ENCODE results near the gene STARD3NL. TPM values are rescaled to one million over a fixed set of nuclear protein-coding genes. Genes with fewer than 3 reads are reported as not detected.

STARD3NL gene
- total RNA-seq, 4 donors from 2014 or later: 7.0 to 11.9 (median 8.6) TPM

DNA sequence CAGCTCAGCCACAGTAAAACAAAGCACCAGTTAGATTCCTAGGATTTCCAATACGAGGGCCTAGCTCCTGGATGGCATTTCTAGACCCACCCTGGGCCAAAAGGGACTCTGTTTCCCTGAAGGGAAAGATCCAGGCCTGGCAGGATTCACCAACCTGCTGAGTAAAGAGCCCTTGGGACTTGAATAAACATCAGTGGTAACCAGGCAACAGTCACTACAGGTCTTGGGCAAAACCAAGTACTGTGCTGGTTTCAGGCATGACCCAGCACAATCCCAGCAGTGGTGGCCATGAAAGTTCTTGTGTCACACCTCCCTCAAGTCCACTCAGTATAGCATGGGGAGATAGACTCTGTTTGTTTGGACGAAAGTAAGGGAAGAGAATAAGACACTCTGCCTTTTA, 31.0 kb upstream of the STARD3NL start:
- no peak for DNase-seq (ENCODE audit: low spot score in 2 of 2)
- intact Hi-C loops (cut with DNase I; ENCODE audit: low total_unique reads): no loop called here
- WGBS, 2 donors: 72 to 74% methylated on average over 2 of the region's 2 CpGs
- no peak for TF ChIP-seq POLR2A (IDR thresholded peaks at IDR 0.05)
- TF ChIP-seq, protein P1, sequence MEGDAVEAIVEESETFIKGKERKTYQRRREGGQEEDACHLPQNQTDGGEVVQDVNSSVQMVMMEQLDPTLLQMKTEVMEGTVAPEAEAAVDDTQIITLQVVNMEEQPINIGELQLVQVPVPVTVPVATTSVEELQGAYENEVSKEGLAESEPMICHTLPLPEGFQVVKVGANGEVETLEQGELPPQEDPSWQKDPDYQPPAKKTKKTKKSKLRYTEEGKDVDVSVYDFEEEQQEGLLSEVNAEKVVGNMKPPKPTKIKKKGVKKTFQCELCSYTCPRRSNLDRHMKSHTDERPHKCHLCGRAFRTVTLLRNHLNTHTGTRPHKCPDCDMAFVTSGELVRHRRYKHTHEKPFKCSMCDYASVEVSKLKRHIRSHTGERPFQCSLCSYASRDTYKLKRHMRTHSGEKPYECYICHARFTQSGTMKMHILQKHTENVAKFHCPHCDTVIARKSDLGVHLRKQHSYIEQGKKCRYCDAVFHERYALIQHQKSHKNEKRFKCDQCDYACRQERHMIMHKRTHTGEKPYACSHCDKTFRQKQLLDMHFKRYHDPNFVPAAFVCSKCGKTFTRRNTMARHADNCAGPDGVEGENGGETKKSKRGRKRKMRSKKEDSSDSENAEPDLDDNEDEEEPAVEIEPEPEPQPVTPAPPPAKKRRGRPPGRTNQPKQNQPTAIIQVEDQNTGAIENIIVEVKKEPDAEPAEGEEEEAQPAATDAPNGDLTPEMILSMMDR (IDR thresholded peaks at IDR 0.05): no peak
- H3K4me3 ChIP-seq (ENCODE audit: low read depth, poor library complexity, severe bottlenecking): no peak overlapping the region

DNA sequence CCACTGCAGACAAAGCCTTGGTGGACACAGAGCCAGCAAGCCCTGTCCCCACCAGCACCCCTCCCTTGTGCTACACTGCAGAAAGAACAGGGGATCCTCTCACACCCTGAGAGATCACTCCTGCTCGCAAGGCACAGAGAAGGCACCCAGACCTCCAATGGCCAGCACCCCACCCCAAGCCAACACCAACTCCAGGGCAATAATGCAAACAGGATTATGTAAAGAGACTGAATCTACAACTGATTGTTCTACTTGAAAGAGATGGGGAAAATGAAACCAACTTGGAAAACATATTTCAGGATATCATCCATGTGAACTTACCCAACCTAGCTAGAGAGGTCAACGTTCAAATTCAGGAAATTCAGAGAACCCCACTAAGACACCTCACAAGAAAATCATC, 26.5 kb upstream of the STARD3NL start:
- no peak for DNase-seq (ENCODE audit: low spot score in 2 of 2)
- no peak overlapping the region for H3K4me3 ChIP-seq (ENCODE audit: low read depth, poor library complexity, severe bottlenecking)
- intact Hi-C loops (cut with DNase I; ENCODE audit: low total_unique reads): no loop called here
- WGBS, 2 donors: 78 to 88% methylated on average over 2 of the region's 2 CpGs
- no peak for TF ChIP-seq POLR2A (IDR thresholded peaks at IDR 0.05)
- TF ChIP-seq, protein P1 (IDR thresholded peaks at IDR 0.05): no peak

DNA sequence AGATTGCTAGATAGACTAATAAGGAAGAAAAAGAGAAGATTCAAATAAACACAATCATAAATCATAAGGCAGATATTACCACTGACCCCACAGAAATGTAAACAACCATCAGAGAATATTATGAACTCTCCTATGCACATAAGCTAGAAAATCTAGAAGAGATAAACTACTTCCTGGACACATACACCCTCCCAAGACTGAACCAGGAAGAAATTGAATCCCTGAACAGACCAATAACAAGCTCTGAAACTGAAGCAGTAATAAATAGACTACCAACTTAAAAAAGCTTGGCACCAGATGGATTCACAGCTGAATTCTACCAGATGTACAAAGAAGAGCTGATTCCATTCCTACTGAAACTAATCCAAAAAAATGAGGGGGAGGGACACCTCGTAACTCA, 24.5 kb upstream of the STARD3NL start:
- WGBS, 2 donors: 24 to 38% methylated on average over 1 of the region's 1 CpG
- no peak overlapping the region for H3K4me3 ChIP-seq (ENCODE audit: low read depth, poor library complexity, severe bottlenecking)
- intact Hi-C loops (cut with DNase I; ENCODE audit: low total_unique reads): no loop called here
- TF ChIP-seq POLR2A (IDR thresholded peaks at IDR 0.05): no peak
- TF ChIP-seq, protein P1 (IDR thresholded peaks at IDR 0.05): no peak
- DNase-seq (ENCODE audit: low spot score in 2 of 2): no peak

DNA sequence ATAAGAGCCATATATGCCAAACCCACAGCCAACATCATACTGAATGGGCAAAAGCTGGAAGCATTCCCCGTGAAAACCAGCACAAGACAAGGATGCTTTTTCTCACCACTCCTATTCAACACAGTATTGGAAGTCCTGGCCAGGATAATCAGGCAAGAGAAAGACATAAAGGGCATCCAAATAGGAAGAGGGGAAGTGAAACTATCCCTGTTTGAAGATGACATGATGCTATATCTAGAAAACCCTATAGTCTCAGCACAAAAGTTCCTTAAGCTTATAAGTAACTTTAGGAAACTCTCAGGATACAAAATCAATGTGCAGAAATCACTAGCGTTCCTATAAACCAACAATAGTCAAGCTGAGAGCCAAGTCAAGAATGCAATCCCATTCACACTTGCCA, 23.8 kb upstream of the STARD3NL start:
- H3K4me3 ChIP-seq (ENCODE audit: low read depth, poor library complexity, severe bottlenecking): no peak overlapping the region
- intact Hi-C loops (cut with DNase I; ENCODE audit: low total_unique reads): no loop called here
- no peak for DNase-seq (ENCODE audit: low spot score in 2 of 2)
- WGBS, 2 donors: 86 to 92% methylated on average over 2 of the region's 2 CpGs
- TF ChIP-seq, protein P1 (IDR thresholded peaks at IDR 0.05): no peak
- TF ChIP-seq POLR2A (IDR thresholded peaks at IDR 0.05): no peak

DNA sequence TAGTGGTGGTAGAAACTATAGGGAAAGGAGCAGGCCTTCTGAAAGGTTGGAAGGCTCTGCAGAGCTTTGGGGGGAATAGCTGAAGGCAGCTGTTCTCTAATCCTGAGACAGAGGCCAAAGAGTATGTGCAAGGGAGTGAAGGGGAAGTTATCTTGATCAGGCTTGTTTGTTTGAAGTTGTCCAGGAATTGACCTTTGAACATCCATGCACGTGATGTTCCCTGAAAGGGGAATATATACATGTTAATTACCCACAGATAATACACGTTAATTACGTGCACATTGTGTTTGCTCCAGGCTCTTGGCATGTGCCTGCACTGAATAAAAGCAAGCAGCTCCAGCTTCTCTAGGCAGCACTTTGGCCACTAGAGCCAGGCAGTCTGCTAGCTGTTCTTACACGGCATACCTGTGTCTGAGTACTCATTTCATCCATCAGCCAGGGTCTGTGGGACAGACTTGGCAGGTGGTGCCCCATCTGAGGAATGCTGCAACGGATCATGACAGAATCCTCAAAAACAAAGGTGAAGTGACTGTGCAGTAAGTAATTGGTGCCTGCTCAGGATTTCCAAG, 18.0 kb upstream of the STARD3NL start:
- H3K4me3 ChIP-seq (ENCODE audit: low read depth, poor library complexity, severe bottlenecking): no peak overlapping the region
- intact Hi-C loops (cut with DNase I; ENCODE audit: low total_unique reads): no loop called here
- TF ChIP-seq, protein P1 (IDR thresholded peaks at IDR 0.05): no peak
- TF ChIP-seq POLR2A (IDR thresholded peaks at IDR 0.05): no peak
- WGBS, 2 donors: 45 to 52% methylated on average over 5 of the region's 5 CpGs
- no peak for DNase-seq (ENCODE audit: low spot score in 2 of 2)

DNA sequence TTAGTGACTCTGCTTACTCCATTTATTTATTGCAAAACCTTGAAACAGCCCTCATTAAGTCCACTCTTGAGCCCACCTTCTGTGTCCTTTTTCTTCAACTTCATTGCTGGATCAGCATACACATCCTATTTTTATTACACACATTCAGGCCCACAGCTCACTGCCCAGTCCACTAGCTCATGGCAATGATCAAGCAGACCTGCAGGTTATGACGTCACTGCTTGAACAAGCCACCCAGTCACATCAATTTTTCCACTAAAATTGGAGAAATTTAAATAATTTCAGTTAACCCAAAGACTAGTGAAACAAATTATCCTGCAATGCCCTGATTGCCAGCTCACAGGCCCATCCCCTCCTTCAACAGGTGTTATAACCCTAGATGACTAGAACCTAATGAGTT, 16.0 kb upstream of the STARD3NL start:
- TF ChIP-seq, protein P1 (IDR thresholded peaks at IDR 0.05): no peak
- TF ChIP-seq POLR2A (IDR thresholded peaks at IDR 0.05): no peak
- 79 to 88% methylated on average over 1 of the region's 1 CpG for WGBS, 2 donors
- intact Hi-C loops (cut with DNase I; ENCODE audit: low total_unique reads): no loop called here
- DNase-seq (ENCODE audit: low spot score in 2 of 2): no peak
- H3K4me3 ChIP-seq (ENCODE audit: low read depth, poor library complexity, severe bottlenecking): no peak overlapping the region
